GM19467 (cell line): ENCODE measurements around the gene RNF146.
"Not testable (repeated sequence)": the region's sequence is repeated elsewhere in the genome, so short reads cannot be mapped to it uniquely, and the experiment has no call there.

Source experiments
- ATAC-seq: cut with Tn5 transposase; IDR thresholded peaks from one replicate; pipeline ENCODE4 v1.9.1; 2021; ENCODE audit warnings: mild to moderate bottlenecking, moderate library complexity; ENCODE audit not compliant: unreplicated experiment

The RNF146 gene

DNA sequence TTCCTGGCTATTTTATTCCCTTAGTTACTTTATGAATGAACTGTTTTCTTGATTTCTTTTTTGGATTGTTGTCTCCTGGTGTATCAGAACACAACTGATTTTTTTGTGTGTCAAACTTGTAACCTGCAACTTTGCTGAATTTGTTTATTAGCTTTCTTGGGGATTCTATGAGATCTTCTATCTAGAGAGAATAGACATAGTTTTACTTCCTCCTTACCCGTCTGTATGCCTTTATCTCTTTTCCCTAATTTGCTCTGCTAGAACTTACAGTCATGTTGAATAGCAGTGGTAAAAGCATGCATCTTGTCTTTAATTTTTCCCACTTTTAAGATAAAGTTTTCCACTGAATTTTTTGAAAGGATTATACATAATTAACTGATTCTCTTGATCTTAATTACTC is 13.2 kb downstream of the RNF146 start:
- ATAC-seq: no peak

DNA sequence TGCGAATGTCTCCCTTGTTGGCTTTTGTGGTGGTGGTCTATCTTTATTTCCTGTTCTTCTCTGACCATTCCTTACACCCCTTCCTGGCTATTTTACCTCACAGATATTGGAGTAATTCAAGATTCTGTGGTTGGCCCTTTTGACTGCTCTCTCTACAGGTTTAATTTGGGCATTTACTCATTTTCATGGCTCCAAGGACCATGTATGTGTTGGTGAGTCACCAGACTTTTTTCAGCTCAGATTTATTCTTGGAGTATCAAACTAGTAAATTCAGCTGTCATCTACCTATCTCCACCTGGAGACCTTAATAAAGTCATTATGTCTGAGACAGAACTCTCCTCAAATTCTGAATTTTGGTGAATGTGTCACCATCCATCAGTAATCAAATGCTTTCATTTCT is 15.5 kb downstream of the RNF146 start:
- no peak for ATAC-seq

GRCh38 chr6:127288705-127289104 is 22.0 kb downstream of the RNF146 start:
- no peak for ATAC-seq

DNA sequence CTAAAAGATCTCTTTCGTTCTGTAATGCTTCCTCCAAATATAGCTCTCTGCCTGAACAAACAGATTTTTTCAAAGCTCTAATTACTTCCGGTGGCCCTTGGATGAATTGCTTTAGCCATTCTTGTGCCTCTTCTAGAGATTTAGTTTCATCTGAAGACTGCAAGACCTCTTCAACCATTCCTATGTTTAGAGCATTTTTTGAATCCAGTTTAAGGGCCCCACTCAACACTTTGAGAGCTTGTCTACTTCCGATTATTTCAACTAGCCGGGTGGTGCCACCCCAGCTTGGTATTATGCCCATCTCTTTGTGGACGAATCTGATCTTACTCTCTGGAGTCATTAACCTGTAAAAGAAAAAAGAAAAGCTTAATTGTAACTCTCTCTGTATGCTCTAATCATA is 23.3 kb downstream of the RNF146 start:
- no peak for ATAC-seq

GRCh38 chr6:127290391-127291265 is 24.0 kb downstream of the RNF146 start:
- no peak for ATAC-seq

DNA sequence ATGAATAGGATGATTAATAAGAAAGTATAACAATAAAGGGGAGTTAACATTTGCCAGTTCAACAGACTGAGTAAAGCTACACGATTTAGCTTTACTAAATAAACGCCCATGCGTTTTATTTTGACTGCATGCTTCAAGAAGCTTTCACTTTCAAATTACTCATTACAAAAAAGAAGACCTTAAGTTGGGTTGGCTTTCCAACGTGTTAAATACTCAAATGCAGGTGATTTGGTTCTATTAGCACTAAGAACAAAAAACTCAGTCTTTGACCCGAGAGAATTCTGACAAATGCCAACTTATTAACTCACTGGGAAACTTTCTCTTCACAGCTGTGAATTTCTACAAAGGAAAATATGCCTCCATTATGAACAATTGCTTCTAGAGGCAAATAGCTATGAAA is 24.8 kb downstream of the RNF146 start:
- peak; percentile 81 for ATAC-seq

GRCh38 chr6:127297502-127298070 is 30.9 kb downstream of the RNF146 start:
- no peak for ATAC-seq

DNA sequence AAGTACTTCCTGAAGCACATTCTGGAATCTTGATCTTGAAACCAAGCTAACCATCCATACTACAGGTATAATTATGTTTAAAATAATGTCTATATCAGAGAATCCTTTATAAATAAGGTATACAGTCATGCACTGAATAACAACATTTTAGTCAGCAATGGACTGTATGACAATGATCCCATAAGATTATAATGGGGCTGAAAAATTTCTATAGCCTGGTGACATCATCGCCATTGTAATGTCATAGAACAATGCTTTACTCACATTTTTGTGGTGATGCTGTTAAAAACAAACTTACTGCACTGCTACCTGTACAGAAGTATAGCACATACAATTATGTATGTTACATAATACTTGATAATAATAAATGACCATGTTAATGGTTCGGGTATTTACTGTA is 31.8 kb downstream of the RNF146 start:
- ATAC-seq: no peak

DNA sequence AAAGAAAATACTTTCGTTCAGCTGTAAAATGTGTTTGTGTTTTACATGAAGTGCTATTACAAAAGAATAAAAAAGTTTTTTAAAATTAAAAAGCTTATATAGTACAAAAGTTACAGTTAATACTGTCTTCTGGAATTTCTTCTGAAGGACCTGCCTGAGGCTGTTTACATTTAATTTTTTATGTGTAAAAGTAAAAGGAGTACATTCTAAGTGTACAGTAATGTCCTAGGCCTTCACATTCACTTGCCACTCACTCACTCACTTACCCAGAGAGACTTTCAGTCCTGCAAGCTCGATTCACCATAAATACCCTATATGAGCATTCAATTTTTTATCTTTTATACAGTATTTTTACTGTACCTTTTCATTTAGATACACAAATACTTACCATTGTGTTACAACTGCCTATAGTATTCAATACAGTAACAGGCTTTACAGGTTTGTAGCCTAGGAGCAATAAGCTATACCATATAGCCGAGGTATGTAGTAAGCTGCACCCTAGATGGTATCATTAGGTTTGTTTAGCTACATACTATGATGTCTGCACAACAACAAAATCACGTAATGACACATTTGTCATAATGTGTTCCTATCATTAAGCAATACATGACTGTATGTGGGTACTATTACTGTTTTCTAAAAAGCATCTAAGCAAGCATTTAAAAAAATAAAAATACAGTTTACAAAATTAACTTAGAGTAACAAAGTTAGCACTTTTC is 33.0 kb downstream of the RNF146 start:
- ATAC-seq: no peak

DNA sequence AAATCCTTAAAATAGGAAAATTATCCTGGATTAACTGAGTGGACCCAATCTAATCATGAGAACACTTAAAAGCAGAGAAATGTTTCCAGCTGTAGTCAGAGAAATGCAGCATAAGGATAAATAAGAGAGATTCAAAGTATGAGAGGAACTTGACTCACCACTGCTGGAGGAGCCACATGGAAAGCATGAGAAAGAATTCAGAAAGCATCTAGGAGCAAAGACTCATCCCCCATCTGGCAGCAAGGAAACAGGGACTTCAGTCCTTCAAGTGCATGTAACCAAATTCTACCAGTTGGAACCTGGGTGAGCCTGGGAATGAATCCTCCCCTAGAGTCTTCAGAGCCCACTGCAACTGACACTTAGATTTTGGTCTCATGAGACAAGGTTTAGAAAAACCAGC is 33.7 kb downstream of the RNF146 start:
- ATAC-seq: no peak

- no peak for ATAC-seq
Observed at GRCh38 chr6:127301199-127301700, 34.6 kb downstream of the RNF146 start.

GRCh38 chr6:127302728-127303660 is 36.3 kb downstream of the RNF146 start:
- ATAC-seq: no peak

GRCh38 chr6:127303917-127304316 is 37.3 kb downstream of the RNF146 start:
- ATAC-seq: no peak

- ATAC-seq: no peak
Observed at GRCh38 chr6:127305741-127306140, 39.1 kb downstream of the RNF146 start.

- ATAC-seq: no peak
Observed at GRCh38 chr6:127317388-127318128, 50.9 kb downstream of the RNF146 start.

- no peak for ATAC-seq
Observed at GRCh38 chr6:127319686-127320085, 53.0 kb downstream of the RNF146 start.

- ATAC-seq: no peak
Observed at GRCh38 chr6:127328043-127328609, 61.5 kb downstream of the RNF146 start.

DNA sequence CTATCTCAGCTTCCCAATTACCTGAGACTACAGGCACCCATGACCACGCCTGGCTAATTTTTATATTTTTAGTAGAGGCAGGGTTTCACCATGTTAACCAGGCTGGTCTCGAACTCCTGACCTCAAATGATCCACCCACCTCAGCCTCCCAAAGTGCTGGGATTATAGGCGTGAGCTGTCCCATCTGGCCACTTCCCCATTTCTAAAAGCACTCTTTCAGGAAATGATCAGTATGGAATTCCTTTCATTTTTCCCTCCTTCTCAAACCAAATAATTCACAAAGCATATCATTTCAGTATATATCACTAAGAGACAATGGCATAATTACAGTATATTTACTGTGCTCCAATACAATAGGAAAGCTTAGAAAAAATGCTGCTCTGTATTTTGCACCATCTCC is 64.6 kb downstream of the RNF146 start:
- ATAC-seq: not testable (repeated sequence)

DNA sequence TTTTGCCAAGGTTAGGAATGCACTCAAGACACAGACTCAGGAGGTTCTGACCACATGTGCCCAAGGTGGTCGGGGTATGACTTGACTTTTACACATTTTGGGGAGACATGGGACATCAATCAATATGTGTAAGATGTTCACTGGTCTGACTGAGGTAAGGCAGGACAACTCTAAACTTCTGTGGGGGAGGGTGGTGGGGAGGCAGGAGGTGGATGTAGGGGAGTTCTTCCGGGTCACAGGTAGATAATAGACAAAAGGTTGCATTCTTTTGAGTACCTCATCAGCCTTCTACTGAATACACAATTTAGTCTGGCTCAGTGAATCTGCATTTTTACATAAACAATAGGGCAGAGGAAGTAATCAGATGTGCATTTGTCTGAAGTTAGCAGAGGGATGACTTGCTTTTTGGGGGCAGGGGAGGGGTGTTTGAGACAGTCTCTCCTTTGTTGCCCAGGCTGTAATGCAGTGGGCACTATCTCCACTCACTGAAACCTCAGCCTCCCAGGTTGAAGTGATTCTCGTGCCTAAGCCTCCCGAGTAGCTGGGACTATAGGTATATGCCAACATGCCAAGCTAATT is 65.8 kb downstream of the RNF146 start:
- no peak for ATAC-seq
